Measurements from ENCODE around the gene TMEM175.

DNA sequence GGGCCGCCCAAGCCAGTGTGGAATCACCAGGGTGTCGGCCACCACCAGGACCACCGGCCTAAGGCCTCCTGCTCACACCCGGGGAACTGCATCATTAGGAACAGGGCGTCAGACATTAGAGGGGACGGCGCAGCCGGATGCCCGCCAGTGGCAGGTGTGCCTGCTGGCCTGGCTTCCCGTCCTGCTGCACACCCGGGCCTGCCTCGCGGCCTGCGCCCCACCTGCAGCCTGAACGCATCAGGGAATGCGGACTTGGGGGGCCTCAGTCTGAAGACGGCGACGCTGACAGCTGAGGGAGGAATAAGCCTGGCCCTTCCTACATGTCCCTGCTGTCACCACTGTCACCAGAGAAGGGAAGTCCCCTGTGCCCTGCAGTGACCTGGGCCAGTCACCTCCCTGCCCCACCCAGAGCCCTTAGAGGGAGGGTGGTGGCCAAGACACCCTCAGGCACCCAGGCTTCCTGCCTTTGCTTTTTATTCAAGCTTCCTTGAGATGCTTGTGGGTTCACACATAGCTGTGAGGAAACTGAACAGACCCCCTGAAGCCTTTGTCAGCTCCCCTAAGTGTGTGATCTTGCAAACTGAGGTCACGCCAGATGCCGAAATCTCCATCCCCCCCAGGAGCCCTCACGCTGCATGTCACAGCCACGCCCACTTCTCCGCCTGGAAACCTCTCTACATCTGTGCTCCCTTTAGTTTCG lies 37.9 kb downstream of the TMEM175 start:
- no peak for TF ChIP-seq CTCF (IDR thresholded peaks at IDR 0.05; ENCODE audit: low read depth, low read length, poor library complexity, severe bottlenecking)
- no peak for TF ChIP-seq EZH2phosphoT487 (IDR thresholded peaks at IDR 0.05; ENCODE audit: borderline replicate concordance, low read length)
